Activated naive CD4-positive, alpha-beta T cell (primary cell): Measurements from ENCODE around the gene ACTMAP.

Source experiments
- DNase-seq, 4 experiments: peaks; one replicate each; lab custom pipeline; 2025; lab: John Stamatoyannopoulos, UW

The ACTMAP gene

DNA sequence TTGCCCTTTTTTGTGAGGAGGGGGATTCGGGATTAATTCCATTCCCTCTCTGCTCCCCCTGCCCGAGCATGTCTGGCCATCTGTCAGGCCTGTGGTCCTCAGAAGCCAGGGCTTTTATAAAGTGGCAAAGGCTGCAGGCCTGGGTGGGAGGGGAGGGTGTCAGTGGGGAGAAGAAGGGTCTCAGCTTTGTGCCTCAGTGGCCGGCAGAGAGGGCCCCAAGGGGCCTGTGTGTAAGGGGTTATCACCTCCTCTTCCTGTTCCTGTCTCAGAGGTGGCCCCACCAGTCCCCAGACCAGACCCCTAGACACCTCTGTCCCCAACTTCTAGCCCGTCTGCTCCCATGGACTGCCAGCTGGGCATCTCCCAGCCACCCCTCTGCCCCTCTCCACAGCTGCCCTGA lies 56.4 kb downstream of the ACTMAP start:
- DNase-seq: no peak

DNA sequence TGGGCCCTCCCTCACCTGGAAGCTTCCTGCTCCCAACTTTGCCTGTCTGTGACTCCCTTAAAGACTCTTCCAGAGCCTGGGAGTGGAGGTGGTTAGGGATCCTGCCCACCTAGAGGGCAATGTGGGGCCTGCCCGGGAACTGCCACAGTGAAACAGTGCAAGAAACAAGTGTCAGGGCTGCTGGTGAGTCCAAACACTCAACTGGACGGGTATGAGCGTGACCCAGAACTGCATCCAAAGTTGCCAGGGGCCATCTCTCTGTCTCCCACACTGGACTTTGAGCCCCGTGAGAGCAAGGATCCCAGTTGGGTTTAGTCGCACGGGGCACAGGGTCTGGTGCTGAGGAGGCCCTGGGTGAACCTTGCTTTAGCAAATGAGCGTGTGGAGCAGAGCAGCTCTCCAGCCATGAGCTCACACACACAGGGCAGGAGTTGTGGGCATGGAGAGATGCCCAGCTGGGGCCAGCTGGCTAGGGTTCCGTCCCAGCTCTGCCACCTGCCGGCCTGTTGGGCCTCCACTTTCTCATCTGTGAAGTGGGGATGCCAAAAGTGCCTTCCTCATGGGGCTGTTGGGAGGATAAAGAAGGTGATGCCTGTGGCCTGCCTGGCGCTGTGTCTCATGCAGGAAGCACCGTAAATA lies 57.0 kb downstream of the ACTMAP start:
- DNase-seq: no peak

DNA sequence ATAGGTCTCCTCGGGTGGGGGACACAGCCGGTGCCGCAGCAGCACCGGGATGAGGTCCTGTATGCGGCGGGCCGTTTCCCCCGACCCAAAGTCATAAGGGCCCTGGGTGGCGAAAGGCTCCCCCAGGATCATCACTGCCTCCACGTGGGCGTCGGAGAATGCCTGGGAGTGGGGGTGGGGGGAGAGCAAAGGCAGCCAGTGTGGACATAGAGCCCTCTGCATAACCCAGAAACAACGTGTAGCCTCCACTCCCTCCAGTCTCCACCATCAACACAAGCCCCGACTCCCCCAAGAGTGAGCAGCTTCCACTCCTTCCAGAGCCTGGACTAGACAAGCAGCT lies 58.1 kb downstream of the ACTMAP start:
- DNase-seq: no peak

DNA sequence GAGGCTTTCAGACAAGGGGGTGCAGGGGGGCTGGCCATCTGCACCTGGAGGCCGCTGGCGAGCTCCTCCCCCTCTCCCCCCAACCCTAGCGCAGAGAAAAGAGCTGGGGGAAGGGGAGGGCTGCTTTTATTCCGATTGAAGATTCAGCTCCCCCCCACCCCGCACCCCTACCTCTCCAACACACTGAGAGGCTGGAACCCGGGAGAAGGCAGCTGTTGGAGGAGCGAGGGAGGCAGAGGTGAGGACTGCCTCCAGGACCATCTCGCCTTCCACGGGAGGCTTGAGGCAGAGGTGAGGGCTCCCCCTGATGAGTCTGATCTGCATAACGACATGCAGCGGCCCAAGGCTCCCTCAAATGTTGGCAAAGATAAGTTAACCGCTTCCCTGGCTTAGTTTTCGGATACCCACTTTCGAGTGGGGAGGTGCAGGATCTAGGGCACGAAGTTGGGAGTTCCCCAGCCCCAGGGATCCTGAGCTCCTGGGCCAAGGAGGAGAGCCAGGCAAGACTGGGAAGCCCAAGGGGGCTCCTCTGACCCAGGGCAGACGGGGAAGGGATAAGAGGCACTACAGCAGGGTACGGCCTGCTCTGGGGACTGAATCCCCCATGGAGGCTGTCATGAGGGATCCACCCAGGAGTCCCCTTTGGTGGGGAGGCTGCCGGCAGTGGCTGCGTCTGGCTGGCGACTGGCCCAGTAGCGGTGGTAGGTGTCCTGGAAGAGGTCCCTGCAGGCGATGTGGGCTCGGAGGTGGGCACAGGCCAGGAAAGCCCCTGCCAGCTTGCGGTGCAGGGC lies 58.7 kb downstream of the ACTMAP start:
- DNase-seq: no peak
